ENCODE data around the gene ATF7. TPM values are rescaled to one million over a fixed set of nuclear protein-coding genes. Genes with fewer than 3 reads are reported as not detected.

Gene ATF7
- total and polyA plus RNA-seq, 2 of the 13 experiments (the other 11 are each of a cell fraction or from before 2014, with no cell fraction given) = 9.6 to 16.2 TPM

DNA sequence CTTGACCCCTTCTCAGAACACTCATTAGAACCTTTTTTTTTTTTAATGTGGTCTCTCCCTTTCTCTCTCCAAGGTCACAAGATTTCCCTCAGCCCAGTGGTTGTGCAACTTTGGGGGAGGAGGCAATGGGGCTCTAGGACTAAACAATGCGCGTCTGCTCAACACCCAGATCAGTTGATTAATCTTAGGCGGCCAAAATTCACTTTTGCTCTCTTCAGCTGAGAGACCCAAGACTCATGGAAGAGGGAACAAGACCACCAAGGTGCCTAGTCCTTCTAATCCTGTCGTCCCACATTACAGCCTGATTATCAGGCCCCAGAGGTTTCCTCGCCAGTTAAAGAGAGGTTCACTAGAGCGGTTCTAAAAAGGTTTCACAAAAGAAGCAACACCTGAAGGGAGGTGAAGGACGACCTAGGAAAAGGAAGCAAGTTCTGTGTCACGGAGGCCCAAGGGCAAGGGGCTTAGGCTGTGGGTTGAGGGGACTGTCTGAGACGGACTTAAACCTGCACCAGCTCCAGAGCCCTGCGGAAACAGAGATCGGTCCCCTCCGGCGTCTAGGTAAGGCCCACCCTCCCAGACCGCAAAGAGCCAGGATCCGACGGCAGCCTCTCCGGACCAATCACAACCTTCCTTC is 125.9 kb downstream of the ATF7 start (continued):
- TF ChIP-seq, protein P1, sequence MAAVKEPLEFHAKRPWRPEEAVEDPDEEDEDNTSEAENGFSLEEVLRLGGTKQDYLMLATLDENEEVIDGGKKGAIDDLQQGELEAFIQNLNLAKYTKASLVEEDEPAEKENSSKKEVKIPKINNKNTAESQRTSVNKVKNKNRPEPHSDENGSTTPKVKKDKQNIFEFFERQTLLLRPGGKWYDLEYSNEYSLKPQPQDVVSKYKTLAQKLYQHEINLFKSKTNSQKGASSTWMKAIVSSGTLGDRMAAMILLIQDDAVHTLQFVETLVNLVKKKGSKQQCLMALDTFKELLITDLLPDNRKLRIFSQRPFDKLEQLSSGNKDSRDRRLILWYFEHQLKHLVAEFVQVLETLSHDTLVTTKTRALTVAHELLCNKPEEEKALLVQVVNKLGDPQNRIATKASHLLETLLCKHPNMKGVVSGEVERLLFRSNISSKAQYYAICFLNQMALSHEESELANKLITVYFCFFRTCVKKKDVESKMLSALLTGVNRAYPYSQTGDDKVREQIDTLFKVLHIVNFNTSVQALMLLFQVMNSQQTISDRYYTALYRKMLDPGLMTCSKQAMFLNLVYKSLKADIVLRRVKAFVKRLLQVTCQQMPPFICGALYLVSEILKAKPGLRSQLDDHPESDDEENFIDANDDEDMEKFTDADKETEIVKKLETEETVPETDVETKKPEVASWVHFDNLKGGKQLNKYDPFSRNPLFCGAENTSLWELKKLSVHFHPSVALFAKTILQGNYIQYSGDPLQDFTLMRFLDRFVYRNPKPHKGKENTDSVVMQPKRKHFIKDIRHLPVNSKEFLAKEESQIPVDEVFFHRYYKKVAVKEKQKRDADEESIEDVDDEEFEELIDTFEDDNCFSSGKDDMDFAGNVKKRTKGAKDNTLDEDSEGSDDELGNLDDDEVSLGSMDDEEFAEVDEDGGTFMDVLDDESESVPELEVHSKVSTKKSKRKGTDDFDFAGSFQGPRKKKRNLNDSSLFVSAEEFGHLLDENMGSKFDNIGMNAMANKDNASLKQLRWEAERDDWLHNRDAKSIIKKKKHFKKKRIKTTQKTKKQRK (IDR thresholded peaks at IDR 0.05; ENCODE audit: low read length) = no peak
- TF ChIP-seq, protein P2, sequence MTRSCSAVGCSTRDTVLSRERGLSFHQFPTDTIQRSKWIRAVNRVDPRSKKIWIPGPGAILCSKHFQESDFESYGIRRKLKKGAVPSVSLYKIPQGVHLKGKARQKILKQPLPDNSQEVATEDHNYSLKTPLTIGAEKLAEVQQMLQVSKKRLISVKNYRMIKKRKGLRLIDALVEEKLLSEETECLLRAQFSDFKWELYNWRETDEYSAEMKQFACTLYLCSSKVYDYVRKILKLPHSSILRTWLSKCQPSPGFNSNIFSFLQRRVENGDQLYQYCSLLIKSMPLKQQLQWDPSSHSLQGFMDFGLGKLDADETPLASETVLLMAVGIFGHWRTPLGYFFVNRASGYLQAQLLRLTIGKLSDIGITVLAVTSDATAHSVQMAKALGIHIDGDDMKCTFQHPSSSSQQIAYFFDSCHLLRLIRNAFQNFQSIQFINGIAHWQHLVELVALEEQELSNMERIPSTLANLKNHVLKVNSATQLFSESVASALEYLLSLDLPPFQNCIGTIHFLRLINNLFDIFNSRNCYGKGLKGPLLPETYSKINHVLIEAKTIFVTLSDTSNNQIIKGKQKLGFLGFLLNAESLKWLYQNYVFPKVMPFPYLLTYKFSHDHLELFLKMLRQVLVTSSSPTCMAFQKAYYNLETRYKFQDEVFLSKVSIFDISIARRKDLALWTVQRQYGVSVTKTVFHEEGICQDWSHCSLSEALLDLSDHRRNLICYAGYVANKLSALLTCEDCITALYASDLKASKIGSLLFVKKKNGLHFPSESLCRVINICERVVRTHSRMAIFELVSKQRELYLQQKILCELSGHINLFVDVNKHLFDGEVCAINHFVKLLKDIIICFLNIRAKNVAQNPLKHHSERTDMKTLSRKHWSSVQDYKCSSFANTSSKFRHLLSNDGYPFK (CRISPR knock-in tag; IDR thresholded peaks at IDR 0.05; ENCODE audit: borderline replicate concordance) = no peak
- TF ChIP-seq TRIM24 (CRISPR knock-in tag; IDR thresholded peaks at IDR 0.05) = no peak
- no peak for TF ChIP-seq ZKSCAN1 (IDR thresholded peaks at IDR 0.05; ENCODE audit: low read length)
- TF ChIP-seq NBN (conservative IDR thresholded peaks at IDR 0.05) = no peak
- no peak for TF ChIP-seq RNF2 (conservative IDR thresholded peaks at IDR 0.05; ENCODE audit: low read depth)
- TF ChIP-seq, protein P3, sequence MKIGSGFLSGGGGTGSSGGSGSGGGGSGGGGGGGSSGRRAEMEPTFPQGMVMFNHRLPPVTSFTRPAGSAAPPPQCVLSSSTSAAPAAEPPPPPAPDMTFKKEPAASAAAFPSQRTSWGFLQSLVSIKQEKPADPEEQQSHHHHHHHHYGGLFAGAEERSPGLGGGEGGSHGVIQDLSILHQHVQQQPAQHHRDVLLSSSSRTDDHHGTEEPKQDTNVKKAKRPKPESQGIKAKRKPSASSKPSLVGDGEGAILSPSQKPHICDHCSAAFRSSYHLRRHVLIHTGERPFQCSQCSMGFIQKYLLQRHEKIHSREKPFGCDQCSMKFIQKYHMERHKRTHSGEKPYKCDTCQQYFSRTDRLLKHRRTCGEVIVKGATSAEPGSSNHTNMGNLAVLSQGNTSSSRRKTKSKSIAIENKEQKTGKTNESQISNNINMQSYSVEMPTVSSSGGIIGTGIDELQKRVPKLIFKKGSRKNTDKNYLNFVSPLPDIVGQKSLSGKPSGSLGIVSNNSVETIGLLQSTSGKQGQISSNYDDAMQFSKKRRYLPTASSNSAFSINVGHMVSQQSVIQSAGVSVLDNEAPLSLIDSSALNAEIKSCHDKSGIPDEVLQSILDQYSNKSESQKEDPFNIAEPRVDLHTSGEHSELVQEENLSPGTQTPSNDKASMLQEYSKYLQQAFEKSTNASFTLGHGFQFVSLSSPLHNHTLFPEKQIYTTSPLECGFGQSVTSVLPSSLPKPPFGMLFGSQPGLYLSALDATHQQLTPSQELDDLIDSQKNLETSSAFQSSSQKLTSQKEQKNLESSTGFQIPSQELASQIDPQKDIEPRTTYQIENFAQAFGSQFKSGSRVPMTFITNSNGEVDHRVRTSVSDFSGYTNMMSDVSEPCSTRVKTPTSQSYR (CRISPR knock-in tag; IDR thresholded peaks at IDR 0.05; ENCODE audit: borderline replicate concordance) = peak; percentile 14; the same call in 1 of the 2 replicates
- TF ChIP-seq SYNCRIP (IDR thresholded peaks at IDR 0.05; ENCODE audit: insufficient read depth, low read depth, low read length) = no peak
- no peak for TF ChIP-seq ZNF530 (CRISPR knock-in tag; IDR thresholded peaks at IDR 0.05; ENCODE audit: low read depth)
- no peak for TF ChIP-seq KDM1A (CRISPR knock-in tag; IDR thresholded peaks at IDR 0.05)
- no peak for TF ChIP-seq ZNF292 (CRISPR knock-in tag; IDR thresholded peaks at IDR 0.05; ENCODE audit: borderline replicate concordance, low read depth)
- TF ChIP-seq TBX2 (CRISPR knock-in tag; IDR thresholded peaks at IDR 0.05; ENCODE audit: borderline replicate concordance) = no peak; the same call in 1 of the 2 replicates
- TF ChIP-seq, protein P4, sequence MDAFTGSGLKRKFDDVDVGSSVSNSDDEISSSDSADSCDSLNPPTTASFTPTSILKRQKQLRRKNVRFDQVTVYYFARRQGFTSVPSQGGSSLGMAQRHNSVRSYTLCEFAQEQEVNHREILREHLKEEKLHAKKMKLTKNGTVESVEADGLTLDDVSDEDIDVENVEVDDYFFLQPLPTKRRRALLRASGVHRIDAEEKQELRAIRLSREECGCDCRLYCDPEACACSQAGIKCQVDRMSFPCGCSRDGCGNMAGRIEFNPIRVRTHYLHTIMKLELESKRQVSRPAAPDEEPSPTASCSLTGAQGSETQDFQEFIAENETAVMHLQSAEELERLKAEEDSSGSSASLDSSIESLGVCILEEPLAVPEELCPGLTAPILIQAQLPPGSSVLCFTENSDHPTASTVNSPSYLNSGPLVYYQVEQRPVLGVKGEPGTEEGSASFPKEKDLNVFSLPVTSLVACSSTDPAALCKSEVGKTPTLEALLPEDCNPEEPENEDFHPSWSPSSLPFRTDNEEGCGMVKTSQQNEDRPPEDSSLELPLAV (CRISPR knock-in tag; conservative IDR thresholded peaks at IDR 0.05; ENCODE audit: low read depth) = no peak
- TF ChIP-seq, protein P5, sequence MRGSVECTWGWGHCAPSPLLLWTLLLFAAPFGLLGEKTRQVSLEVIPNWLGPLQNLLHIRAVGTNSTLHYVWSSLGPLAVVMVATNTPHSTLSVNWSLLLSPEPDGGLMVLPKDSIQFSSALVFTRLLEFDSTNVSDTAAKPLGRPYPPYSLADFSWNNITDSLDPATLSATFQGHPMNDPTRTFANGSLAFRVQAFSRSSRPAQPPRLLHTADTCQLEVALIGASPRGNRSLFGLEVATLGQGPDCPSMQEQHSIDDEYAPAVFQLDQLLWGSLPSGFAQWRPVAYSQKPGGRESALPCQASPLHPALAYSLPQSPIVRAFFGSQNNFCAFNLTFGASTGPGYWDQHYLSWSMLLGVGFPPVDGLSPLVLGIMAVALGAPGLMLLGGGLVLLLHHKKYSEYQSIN (CRISPR knock-in tag; IDR thresholded peaks at IDR 0.05; ENCODE audit: borderline replicate concordance) = no peak
- TF ChIP-seq ZNF543 (CRISPR knock-in tag; IDR thresholded peaks at IDR 0.05) = no peak
- no peak for TF ChIP-seq TP53 (CRISPR knock-in tag; conservative IDR thresholded peaks at IDR 0.05)
- no peak for TF ChIP-seq ZFX (CRISPR knock-in tag; IDR thresholded peaks at IDR 0.05; ENCODE audit: low read depth)
- no peak for TF ChIP-seq ZSCAN31 (CRISPR knock-in tag; IDR thresholded peaks at IDR 0.05; ENCODE audit: low read depth)

Measured in HepG2 (cell line).